ENCODE measurements around the gene ANXA2.
"Not testable (repeated sequence)": the region's sequence is repeated elsewhere in the genome, so short reads cannot be mapped to it uniquely, and the experiment has no call there.

The ANXA2 gene

DNA sequence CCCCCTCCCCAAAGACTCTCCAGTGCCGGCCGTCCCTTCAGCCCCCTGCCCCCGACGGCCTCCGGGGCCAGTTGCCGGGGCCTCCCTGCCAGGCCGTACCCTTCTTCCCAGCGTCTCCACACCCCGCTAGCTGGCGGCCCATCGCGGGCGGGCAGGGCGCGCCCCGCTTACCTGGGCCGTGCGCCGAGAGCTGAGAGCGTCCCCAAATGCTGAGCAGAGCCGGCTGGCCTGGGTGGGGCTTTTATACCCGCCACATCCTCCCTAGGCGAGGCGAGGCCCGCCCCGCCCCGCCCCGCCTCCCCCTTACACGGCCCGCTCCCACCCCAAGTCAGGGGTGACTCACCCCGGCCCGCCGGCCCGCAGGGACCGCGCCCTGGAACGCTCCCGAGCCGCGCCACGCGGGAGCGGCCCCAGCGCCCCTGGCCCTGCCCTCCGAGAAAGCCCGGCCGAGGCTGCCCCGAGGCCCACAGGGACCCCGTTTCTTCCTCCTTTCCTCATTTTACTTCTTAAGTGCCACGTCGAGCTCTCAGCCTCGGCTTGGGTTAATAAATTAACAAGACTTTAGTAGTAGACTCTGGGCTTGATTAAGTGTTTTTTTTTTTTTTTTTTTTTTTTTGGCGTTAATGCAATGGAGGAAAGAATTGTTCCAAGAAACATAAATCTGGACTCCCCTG is at the start of gene ANXA2:
ANXA2 (minus strand) TSS at position 215 of the 674 bp plus-strand sequence. CDS start 11,911 bp downstream, outside the sequence.
- DNase-seq, result no peak

DNA sequence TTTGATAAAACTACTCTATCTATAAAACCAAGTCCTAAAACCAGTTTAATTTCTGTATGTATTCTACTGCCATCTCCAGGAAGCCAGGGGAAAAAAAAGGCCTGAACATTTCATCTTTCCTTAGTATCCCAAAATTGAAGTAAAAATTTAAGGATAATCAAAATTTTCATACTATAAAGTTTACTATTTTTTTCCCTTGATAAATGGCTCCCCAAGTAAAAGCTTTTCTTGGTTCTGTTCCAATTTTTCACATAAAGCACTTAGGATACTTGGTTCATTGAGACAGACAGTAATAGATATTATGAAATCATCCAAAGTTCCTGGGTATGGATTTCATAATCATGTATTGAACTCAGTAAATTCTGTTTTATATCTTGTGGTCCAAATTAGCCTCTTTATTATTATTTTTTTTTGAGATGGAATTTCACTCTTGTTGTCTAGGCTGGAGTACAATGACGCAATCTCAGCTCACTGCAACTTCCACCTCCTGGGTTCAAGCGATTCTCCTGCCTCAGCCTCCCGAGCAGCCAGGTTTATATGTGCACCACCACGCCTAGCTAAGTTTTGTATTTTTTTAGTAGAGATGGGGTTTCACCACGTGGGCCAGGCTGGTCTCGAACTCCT is 46.6 kb upstream of the ANXA2 start:
- DNase-seq, result no peak

DNA sequence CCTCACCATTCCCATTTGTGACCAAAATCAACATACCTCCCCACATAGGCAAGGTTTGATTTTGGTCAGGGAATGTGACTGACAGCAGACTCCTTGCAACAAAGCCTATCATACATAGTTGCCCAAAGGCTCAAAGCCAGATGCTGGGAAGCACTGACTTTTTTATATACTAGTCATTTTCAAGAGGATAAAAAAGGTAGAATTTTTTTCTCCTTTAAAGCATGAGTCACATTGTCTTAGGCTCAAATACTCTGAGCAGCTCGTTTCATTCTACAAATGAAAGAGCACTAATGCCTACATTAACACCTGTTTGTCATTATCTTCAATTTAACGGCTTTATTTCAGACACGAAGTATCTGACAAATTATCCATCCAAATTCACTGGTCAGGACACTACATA is 45.0 kb upstream of the ANXA2 start:
- no peak for DNase-seq

DNA sequence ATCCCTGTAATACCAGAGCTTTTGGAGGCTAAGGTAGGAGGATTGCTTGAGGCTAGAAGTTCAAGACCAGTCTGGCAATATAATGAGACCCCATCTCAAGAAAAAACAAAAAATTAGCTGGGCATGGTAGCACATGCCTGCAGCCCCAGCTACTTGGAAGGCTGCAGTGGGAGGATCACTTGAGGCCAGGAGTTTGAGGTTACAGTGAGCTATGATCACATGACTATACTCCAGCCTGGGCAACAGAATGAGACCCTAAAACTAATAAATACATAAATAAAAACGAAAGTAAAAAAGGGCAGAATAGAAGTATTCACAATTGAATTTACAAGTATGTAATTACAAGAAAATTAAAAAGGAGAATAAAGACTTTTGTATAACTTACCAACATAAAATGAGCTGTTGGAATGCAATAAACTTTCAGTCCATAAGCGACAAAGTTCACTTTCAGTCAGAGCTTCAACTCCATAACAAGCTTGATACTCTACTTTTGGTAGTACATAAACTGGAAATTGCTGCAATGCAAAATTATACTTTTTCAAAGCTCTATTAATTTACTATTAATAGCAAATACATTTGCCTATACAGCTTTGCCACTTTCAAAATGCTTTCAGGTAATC is 44.4 kb upstream of the ANXA2 start:
- no peak for DNase-seq

DNA sequence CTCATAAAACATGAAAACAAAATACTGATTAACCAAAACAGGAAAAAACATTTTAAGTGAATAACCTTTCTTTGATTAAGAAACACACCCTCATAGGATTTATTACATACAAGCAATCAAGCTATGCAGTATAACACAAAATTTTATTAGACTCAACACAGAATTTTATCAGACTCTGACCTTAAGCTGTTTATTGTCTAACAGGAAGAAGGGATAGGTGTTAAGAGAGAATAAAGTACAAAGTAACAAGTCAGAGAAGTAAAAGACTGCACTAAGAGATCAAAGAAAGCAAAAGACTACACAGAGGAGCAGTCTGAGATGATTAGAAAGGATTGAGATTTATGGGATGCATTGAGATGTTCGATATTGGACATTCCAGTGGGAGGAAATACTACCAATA is 43.5 kb upstream of the ANXA2 start:
- DNase-seq, result no peak

DNA sequence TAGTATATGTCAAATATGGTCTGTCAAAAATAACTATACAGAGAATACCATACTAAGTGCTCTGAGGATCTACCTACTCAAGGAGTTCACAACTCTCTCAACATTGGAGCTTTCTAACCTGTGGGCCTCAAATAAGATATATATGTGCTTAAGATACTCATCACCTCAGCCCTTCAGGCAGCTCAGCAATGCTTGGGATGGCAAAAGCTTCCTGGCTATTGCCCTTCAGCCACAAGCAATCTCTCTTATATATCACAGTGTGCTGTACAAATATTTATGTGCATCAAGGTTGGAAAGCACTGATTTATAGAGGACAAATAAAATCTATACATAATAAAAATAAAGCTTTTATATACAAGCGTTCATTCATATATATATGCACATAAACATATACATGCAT is 40.9 kb upstream of the ANXA2 start:
- no peak for DNase-seq

DNA sequence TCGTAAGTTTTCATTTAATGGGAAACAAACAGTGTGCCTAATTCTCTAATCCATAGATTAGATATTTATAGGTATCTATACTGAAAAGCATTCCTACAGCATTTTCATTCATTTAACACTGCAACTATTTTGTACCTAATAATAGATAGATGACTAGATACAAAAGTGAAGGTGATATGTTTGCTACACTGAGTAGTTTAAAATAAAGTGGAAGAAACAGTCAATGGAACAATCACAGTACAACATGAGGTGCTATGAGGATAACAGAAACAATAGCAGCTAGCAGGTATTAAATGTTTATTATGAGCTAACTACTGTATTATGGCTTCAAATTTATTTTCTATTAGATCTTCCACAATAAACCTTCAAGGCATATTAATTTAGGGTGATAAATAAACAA is 31.1 kb upstream of the ANXA2 start:
- no peak for DNase-seq

DNA sequence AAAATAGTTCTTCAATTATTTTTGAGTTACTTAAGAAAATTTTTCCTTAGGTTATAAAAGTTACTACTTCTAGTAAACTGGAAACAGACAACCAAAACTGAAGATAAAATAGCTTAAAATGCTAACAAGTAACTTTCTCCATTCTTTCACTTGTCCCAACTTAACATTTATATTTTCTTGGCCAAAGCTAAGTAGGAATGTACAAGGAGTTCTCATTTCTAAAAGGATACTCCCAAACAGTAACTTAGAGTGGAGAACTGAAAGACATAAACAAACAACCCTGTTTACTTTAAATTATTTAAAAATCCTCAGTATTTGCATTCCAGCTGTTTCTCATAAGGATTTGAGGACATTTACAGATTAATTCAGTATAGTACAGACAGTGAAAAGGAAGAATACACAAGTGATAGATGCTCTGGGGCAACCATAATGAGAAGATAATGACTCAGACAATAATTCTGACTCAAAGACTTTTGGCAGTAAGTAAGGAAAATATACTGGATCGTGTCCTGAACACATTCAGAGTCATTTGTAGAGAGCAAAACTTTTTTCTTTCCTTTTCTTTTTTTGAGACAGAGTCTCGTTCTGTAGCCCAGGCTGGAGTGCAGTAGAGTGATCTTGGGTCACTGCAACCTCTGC is 29.2 kb upstream of the ANXA2 start:
- DNase-seq, result no peak

DNA sequence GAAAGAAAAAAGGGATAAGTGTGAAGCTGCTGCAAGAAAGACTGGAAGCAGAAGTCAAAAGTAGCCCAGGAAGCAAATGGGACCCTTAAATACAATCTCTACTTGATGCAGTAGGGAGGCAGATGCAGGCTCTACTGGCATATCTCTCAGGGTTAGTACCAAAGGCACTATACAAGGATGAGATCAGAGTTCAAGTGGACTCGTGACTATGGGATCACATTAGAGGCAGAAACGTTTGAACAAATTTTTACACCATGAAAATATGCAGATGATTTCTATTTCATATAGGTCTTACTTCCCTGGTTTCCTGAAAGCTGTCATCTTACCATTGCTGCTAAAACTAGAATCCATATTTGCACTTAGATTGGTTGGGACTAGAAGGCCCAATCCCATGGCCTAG is 27.7 kb upstream of the ANXA2 start:
- no peak for DNase-seq

DNA sequence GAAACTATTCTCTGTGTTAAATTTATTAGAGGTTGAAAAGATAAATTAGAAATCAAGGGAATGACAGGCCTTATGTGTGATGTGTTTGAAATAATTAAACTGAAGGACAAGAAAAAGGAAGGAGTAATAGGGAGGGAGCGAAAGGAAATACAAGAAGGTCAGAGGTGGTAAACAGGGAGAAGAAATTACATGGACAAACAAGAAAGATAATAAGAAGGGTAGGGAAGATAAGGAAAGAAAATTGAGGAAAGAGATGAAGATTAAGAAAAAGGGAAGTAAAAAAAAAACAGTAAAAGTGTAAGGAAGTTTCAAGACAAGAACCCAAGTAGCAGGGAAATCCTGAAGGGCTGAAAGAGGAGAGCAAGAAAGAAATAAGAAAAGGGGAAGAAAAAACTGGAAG is 26.2 kb upstream of the ANXA2 start:
- DNase-seq, result no peak

DNA sequence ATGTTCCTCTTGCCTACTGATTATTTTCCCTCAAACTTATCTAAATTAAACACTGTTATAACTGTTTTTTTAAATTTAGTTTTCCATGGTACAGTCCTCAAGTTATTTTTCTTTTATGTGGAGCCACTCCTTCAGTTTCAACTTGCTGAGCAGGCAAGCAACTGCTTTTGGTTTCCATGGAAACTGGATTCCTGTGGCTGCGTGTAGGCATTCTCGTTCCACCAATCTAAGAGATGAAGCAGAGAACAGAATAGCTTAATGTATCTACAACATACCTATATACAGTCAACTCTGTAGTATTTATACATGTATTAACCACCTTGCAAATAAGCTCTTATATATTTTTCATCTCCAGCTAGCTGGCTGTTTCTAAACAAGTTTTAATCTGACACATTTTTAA is 25.8 kb upstream of the ANXA2 start:
- no peak for DNase-seq

DNA sequence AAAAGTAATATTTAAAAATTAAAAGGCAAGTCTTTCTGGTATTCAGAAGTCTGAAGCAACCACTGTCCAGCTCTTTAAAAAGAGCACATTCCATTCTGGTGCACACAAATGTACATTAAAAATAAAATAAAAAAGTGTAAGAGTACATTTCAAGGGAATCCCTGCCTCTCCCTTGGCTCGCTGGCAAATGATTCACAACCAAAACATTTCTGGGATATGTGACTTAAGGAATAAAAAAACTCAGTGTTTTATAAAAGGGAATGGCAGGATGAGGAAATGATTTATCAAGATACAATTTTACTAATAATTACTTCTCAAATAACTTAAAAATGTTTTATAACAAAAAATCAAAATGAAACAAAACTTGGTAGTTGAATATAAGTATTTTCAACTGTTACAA is 23.8 kb upstream of the ANXA2 start:
- no peak for DNase-seq

DNA sequence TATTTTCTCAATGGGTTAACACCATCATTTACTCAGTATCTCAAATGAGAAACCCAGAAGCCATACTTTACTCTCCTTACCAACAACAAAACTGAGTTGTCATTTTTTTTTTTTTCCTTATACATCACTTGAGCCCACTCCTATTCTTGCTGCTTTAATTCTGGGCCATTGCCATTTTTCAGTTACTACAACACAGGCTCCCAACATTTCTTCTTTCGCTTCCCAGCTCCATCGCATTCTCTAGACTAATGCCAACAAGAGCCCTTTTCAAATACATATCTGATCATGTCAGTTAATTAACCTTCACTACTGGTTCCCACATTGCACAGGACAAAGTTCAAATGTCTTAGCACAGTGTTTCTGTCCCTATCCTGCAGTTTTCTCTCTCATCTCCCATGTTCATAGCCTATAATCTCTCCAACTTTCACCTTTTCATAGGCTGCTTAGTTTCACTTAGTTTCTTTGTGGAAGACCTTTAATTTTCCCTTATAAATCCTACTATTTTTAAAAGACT is 22.5 kb upstream of the ANXA2 start:
- no peak for DNase-seq

DNA sequence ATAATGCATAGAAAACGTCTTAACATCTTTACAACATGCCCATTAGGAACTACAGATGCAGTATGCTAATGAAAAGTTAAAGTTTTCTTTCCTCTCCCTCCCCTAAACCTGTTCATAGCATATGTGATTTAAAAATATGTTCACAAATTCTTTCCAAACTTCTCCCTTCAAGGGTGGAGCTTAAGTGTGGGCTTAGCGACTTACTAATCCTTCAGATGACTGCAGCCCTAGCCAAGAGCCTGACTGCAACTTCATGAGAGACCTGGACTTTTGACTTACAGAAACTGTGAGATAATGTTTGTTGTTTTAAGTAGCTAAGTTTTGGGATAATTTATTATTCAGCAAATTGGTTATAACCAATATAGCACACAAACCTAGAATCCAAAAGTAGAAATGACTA is 22.0 kb upstream of the ANXA2 start:
- no peak for DNase-seq

DNA sequence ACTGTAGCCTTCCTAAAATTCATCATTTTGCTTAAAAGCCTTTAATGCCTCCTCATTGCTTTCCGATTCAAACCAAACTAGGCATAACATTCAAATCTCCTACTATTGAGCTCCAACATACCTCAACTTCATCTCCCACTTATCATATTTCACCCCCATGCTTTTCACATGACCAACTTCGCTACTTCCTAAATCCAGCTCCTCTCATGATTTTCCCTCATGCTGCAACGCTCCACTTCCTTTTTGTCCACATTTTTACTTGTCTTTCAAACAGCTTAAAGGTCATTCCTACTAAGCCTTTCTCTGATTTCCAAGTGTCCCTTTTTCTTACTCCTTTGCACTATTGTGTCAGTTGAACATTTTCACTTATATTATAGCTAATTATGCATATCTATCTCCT is 20.3 kb upstream of the ANXA2 start:
- DNase-seq, result no peak

DNA sequence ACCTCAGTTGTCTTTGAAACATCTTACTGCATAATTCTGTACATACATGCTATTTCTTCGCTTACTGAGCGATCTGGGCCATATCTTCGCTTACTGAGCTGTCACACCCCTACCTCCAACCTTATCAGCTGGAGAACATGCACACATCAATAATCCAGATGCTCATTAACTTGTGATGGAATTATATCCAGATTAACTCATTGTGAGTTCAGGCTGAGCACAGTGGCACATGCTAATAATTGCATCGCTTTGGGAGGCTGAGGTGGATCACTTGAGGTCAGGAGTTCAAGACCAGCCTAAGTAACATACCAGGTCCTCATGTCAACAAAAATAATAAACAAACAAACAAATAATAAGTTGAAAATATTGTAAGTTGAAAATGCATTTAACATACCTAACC is 19.3 kb upstream of the ANXA2 start:
- DNase-seq, result no peak

DNA sequence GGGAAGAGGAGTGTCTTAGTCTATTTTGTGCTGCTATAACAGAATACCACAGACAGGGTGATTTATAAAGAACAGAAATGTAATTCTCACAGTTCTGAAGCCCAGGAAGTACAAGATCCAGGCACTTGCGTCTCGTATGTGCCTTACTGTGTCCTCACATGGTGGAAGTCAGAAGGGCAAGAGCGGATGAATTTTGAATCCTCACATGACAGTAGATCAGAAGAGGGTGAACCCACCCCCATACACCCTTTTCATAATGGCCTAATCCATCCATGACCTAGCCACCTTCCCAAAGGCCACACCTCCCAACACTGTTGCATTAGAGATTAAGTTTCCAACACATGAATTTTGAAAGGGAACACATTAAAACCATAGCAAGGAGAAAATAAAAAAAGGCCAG is 18.7 kb upstream of the ANXA2 start:
- DNase-seq, result no peak

DNA sequence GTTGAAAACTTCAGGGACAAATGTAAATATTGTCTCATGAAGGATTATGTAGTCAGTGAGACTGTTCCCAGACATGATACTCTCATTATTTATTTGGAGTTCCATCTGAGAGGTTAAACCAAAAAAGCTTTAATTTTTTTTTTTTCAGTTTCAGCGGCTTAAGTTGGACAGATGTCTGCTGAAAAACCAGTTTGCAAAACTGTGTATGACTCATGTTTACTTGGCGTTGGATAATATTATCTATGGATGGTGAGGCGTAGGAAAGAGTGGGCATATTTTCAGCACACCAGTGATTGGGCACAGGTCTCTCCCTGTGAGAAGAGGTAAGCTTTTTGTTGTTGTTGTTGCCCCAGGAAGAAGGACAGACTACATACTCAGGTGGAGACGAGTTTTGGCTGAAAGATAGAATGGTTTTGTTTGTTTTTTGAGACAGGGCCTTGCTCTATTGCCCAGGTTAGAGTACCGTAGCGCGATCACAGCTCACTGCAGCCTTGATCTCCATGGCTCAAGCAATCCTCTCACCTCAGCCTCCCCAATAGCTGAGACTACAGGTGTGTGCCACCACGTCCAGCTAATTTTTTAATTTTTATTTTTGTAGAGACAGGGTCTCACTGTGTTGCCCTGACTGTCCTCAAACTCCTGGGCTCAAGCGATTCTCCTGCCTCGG is 16.4 kb upstream of the ANXA2 start:
- no peak for DNase-seq

DNA sequence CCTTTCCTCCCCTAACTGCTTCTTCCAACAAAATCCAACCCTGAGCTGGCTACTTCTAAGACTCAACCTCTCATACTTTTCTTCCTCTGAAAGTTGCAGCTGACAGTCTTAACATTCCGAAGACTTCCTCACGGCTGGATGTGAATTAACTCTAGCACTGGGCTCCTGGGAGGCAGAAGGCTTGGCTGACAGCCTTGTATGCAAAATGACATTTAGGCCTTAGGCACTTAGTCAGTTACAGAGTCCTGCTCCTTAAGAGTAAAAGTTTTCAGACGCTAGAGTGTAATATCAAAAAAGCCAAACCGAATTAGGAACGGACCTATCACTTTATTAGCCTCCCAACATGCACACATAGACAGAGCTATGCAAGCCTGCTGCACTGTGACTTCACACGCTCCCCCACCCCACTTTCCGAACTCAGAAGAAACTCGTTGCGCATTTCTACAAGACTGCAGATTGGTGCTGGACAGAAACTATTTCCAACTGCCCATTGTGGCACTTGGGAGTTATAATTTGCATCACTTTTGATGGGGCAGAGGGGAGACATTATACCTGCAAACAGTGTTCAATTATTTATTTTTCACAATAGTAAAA is 15.5 kb upstream of the ANXA2 start:
- no peak for DNase-seq

DNA sequence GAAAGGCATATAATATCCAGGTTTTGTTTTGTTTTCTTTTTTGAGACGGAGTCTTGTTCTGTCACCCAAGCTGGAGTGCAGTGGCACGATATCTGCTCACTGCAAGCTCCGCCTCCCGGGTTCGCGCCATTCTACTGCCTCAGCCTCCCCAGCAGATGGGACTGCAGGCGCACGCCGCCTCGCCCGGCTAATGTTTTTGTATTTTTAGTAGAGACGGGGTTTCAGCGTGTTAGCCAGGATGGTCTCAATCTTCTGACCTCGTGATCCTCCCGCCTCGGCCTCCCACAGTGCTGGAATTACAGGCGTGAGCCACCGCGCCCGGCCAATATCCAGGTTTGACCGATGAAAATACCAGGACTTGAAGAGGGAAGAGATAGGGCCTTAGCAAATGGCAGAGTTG is 15.0 kb upstream of the ANXA2 start:
- DNase-seq, result not testable (repeated sequence)

DNA sequence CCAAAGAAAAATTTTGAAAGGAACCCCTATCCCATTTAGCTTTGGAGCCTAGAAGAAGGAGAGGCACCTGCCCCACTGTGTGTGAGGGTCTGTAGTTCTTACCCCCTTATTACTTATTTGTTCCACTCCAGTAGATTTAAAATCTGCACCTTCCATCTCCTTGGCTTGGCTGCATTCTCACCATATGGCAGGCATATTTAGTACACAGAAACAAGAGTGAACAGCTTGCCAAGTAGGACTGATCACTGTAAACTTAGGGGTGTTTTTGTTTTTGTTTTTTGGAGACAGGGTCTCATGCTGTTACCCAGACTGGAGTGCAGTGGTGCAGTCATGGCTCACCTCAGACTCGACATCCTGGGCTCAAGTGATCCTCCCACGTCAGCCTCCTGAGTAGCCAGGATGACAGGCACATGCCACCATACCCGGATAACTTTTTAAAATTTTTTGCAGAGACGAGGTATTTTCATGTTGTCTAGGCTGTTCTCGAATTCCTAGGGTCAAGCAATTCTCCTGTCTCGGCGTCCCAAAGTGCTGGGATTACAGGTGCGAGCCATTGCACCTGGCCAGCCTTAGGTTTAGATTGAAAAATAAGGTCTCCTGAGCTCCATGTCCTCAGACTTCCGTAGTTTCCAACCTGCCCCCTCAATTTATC is 14.1 kb upstream of the ANXA2 start:
- DNase-seq, result no peak

DNA sequence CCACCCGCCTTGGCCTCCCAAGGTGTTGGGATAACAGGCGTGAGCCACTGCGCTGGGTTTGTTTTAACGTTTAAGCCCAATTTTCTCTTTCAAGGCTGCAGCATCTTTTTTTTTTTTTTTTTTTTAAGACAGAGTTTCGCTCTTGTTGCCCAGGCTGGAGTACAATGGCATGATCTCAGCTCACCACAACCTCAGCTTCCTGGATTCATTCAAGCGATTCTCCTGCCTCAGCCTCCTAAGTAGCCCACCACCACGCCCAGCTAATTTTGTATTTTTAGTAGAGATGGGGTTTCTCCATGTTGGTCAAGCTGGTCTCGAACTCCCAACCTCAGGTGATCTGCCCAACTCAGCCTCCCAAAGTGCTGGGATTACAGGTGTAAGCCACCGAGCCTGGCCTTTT is 12.6 kb upstream of the ANXA2 start:
- DNase-seq, result not testable (repeated sequence)
